Vagina (tissue), 2 donors: ENCODE results near the gene IQGAP3. TPM values are rescaled to one million over a fixed set of nuclear protein-coding genes. Genes with fewer than 3 reads are reported as not detected.

Experiments used
- DNase-seq, 2 donors: peaks; one replicate each; pipeline ENCODE4 v3.0.0-alpha.2; 2017; ENCODE audit errors: extremely low spot score in 2 of 2
- H3K27ac ChIP-seq: fragments of 200-600 bp; sonication (generic); one replicate; pipeline ENCODE4 v1.5.1; 2019
- H3K27me3 ChIP-seq: fragments of 200-600 bp; sonication (generic); one replicate; pipeline ENCODE4 v1.5.1; 2019
- H3K36me3 ChIP-seq, 2 donors: fragments of 200-600 bp; sonication (generic); one replicate each; pipeline ENCODE4 v1.5.1; 2017 to 2019
- H3K4me1 ChIP-seq: fragments of 200-600 bp; sonication (generic); one replicate; pipeline ENCODE4 v1.5.1; 2019
- H3K4me3 ChIP-seq, 2 donors: fragments of 200-600 bp; sonication (generic); 1 replicate in 1 of 2; 2 replicates in 1 of 2; pipeline ENCODE4 v1.5.1; 2016 to 2019
- H3K9me3 ChIP-seq: fragments of 200-600 bp; sonication (generic); one replicate; pipeline ENCODE4 v1.5.1; 2019
- POLR2A ChIP-seq, 2 donors: fragments of 450-650 bp; IDR thresholded peaks; one replicate each; pipeline ENCODE4 v1.6.1; 2017; ENCODE audit warnings: antibody characterized with exemption in 2 of 2, mild to moderate bottlenecking in 2 of 2, moderate library complexity in 2 of 2
- POLR2AphosphoS5 ChIP-seq, 2 donors: sonication (generic); formaldehyde crosslinking; IDR thresholded peaks; one replicate each; pipeline ENCODE4 v1.9.0; 2017; ENCODE audit warnings: antibody characterized with exemption in 2 of 2, mild to moderate bottlenecking in 2 of 2, low read depth in 1 of 2; ENCODE audit not compliant: insufficient read depth in 1 of 2
- intact Hi-C: fragments of 100-400 bp; cut with DNase I; formaldehyde crosslinking; loops from one replicate; pipeline ENCODE4 v1.15.1; 2023
- total RNA-seq: library from RNA; depleted of rRNA; stranded (reverse); fragments of >200 nt; gene quantifications from one replicate; pipeline ENCODE4 v1.2.3, GENCODE V29; 2016
- TF ChIP-seq, protein P1 (sequence below), 3 experiments: fragments of 450-650 bp in 2 of 3; fragments of 200-600 bp in 1 of 3; sonication (generic) in 1 of 3; IDR thresholded peaks; one replicate each; pipeline ENCODE4 v1.5.1; 2017 to 2019; ENCODE audit warnings: antibody characterized with exemption in 3 of 3, mild to moderate bottlenecking in 2 of 3, moderate library complexity in 2 of 3

Gene IQGAP3
- total RNA-seq, 1 donor from 2014 or later, result 2.9 TPM

- H3K27ac ChIP-seq, result peak overlapping the region; percentile 99
- H3K9me3 ChIP-seq, result no peaks in the 10 kb centered on the region
- H3K27me3 ChIP-seq, result no peaks in the 10 kb centered on the region
- TF ChIP-seq POLR2AphosphoS5 (IDR thresholded peaks at IDR 0.05; ENCODE audit: insufficient read depth in 1 of 2, low read depth in 1 of 2) (no peak), POLR2A (IDR thresholded peaks at IDR 0.05) (no peak)
- TF ChIP-seq, protein P1, sequence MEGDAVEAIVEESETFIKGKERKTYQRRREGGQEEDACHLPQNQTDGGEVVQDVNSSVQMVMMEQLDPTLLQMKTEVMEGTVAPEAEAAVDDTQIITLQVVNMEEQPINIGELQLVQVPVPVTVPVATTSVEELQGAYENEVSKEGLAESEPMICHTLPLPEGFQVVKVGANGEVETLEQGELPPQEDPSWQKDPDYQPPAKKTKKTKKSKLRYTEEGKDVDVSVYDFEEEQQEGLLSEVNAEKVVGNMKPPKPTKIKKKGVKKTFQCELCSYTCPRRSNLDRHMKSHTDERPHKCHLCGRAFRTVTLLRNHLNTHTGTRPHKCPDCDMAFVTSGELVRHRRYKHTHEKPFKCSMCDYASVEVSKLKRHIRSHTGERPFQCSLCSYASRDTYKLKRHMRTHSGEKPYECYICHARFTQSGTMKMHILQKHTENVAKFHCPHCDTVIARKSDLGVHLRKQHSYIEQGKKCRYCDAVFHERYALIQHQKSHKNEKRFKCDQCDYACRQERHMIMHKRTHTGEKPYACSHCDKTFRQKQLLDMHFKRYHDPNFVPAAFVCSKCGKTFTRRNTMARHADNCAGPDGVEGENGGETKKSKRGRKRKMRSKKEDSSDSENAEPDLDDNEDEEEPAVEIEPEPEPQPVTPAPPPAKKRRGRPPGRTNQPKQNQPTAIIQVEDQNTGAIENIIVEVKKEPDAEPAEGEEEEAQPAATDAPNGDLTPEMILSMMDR (IDR thresholded peaks at IDR 0.05), result no peak
- peaks cover 0 to 16% of the 10 kb centered on the region in 2 donors for H3K36me3 ChIP-seq
- no peak for DNase-seq
- intact Hi-C loops, result no loop called here
- peaks cover 79% of the 10 kb centered on the region for H3K4me1 ChIP-seq
- no peak overlapping the region for H3K4me3 ChIP-seq
Measured at GRCh38 chr1:156486421-156487344, 85.7 kb downstream of the IQGAP3 start.

DNA sequence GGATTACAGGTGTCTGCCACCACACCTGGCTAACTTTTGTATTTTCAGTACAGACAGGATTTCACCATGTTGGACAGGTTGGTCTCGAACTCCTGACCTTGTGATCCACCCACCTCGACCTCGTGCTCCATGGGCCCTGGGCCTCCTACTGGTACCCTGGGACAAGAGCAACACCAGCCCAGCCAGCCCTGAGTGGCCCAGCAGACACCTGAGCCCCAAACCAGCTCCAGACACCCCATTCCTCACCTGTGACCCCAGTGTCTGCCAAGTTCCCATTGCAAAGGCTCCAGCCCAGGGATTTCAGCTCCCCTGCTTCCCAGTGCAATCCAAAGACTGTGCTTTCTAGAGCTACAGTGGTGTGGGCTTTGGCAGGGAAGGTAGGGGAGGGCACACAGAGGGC is 86.4 kb downstream of the IQGAP3 start:
- Histone ChIP-seq H3K9me3 (no peaks in the 10 kb centered on the region), H3K4me1 (peaks cover 79% of the 10 kb centered on the region), H3K27ac (no peak overlapping the region), H3K27me3 (no peaks in the 10 kb centered on the region), H3K36me3 (peaks cover 0 to 23% of the 10 kb centered on the region in 2 donors), H3K4me3 (no peak overlapping the region)
- TF ChIP-seq POLR2A (IDR thresholded peaks at IDR 0.05) (no peak), POLR2AphosphoS5 (IDR thresholded peaks at IDR 0.05; ENCODE audit: insufficient read depth in 1 of 2, low read depth in 1 of 2) (no peak)
- TF ChIP-seq, protein P1 (IDR thresholded peaks at IDR 0.05), result no peak
- DNase-seq, result no peak
- intact Hi-C loops, result no loop called here

GRCh38 chr1:156484480-156485058 is 87.8 kb downstream of the IQGAP3 start:
- DNase-seq, result no peak
- Histone ChIP-seq H3K27ac (peak overlapping the region; percentile 8), H3K4me3 (no peak overlapping the region), H3K9me3 (no peaks in the 10 kb centered on the region), H3K27me3 (no peaks in the 10 kb centered on the region), H3K4me1 (peaks cover 79% of the 10 kb centered on the region), H3K36me3 (peaks cover 0 to 37% of the 10 kb centered on the region in 2 donors)
- TF ChIP-seq, protein P1 (IDR thresholded peaks at IDR 0.05), result no peak
- intact Hi-C loops, result no loop called here

- intact Hi-C loops, result no loop called here
- TF ChIP-seq POLR2AphosphoS5 (IDR thresholded peaks at IDR 0.05; ENCODE audit: insufficient read depth in 1 of 2, low read depth in 1 of 2), result no peak
- TF ChIP-seq, protein P1 (IDR thresholded peaks at IDR 0.05), result no peak
- no peak for TF ChIP-seq POLR2A (IDR thresholded peaks at IDR 0.05)
- peak overlapping the region; percentile 48 for H3K27ac ChIP-seq
- DNase-seq, result no peak
- no peaks in the 10 kb centered on the region for H3K9me3 ChIP-seq
- peaks cover 75% of the 10 kb centered on the region for H3K4me1 ChIP-seq
- H3K4me3 ChIP-seq, result no peak overlapping the region
- peaks cover 0 to 48% of the 10 kb centered on the region in 2 donors for H3K36me3 ChIP-seq
- H3K27me3 ChIP-seq, result no peaks in the 10 kb centered on the region
Measured at GRCh38 chr1:156483397-156483796, 89.0 kb downstream of the IQGAP3 start.

DNA sequence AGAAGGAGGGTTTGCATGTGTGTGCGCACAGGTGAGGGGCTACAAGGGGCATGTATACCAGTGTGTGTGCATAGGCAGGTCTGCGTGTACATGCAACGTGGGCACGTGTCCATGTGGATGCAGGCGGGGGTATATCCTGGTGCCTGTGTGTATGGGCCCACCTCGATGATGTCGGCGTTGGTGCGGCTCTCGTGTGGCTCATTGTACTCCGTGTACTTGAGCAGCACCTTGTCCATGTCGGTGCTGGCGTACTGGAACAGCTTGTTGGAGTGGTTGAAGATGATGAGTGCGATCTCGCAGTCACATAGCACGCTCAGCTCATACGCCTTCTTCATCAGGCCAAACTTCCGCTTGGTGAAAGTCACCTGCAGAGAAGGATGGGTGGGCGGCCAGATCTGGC is 90.1 kb downstream of the IQGAP3 start:
- Histone ChIP-seq H3K36me3 (peaks cover 0 to 53% of the 10 kb centered on the region in 2 donors), H3K27me3 (no peaks in the 10 kb centered on the region), H3K9me3 (no peaks in the 10 kb centered on the region), H3K4me1 (peaks cover 75% of the 10 kb centered on the region), H3K4me3 (no peak overlapping the region), H3K27ac (no peak overlapping the region)
- TF ChIP-seq, protein P1 (IDR thresholded peaks at IDR 0.05), result no peak
- TF ChIP-seq POLR2A (IDR thresholded peaks at IDR 0.05), result no peak
- no peak for TF ChIP-seq POLR2AphosphoS5 (IDR thresholded peaks at IDR 0.05; ENCODE audit: insufficient read depth in 1 of 2, low read depth in 1 of 2)
- DNase-seq, result no peak
- intact Hi-C loops, result no loop called here
